A673 (cell line): ENCODE data around the gene LYZL6. TPM values are rescaled to one million over a fixed set of nuclear protein-coding genes. Genes with fewer than 3 reads are reported as not detected.

Source experiments
- BruUV-seq: library from RNA; stranded (reverse); fragments of 400-500 nt; replicated peaks from 2 replicates; lab custom pipeline; 2021; lab: Mats Ljungman, UMichigan
- CTCF ChIA-PET: fragments of 300-600 bp; sonication (Branson Sonifier 250); formaldehyde crosslinking; loops from one replicate; lab custom pipeline; 2022; ENCODE audit warnings: antibody characterized with exemption; lab: Charles Lee
- POLR2A ChIA-PET: fragments of 300-600 bp; sonication (Branson Sonifier 250); formaldehyde crosslinking; loops from one replicate; lab custom pipeline; 2022; ENCODE audit warnings: antibody characterized with exemption; ENCODE audit not compliant: low non-redundant PET; lab: Charles Lee
- DNase-seq: peaks from one replicate; pipeline ENCODE4 v3.0.0-alpha.2; 2015; ENCODE audit warnings: low spot score
- H3K27ac ChIP-seq: fragments of 200-600 bp; sonication (generic); 2 replicates; pipeline ENCODE4 v1.5.1; 2016; ENCODE audit warnings: mixed run types, low read depth, mild to moderate bottlenecking, mixed read lengths, antibody characterized with exemption, low read length; ENCODE audit not compliant: poor library complexity, severe bottlenecking
- H3K27me3 ChIP-seq: fragments of 200-600 bp; sonication (generic); replicated peaks from 2 replicates; pipeline ENCODE4 v1.6.1; 2017; ENCODE audit warnings: mixed run types, low read depth, mild to moderate bottlenecking, mixed read lengths, antibody characterized with exemption, low read length; ENCODE audit not compliant: insufficient read depth, poor library complexity
- H3K36me3 ChIP-seq: fragments of 200-600 bp; sonication (generic); 2 replicates; pipeline ENCODE4 v1.6.1; 2016; ENCODE audit warnings: mixed run types, mild to moderate bottlenecking, mixed read lengths, antibody characterized with exemption, low read length; ENCODE audit not compliant: insufficient read depth, poor library complexity, severe bottlenecking
- H3K4me1 ChIP-seq: fragments of 200-600 bp; sonication (generic); 2 replicates; pipeline ENCODE4 v1.6.1; 2017; ENCODE audit warnings: mixed run types, mild to moderate bottlenecking, mixed read lengths, antibody characterized with exemption, low read length; ENCODE audit not compliant: insufficient read depth, poor library complexity, severe bottlenecking
- H3K4me3 ChIP-seq: fragments of 200-600 bp; sonication (generic); 2 replicates; pipeline ENCODE4 v1.5.1; 2016; ENCODE audit warnings: low read depth, mixed run types, mild to moderate bottlenecking, mixed read lengths, low read length; ENCODE audit not compliant: poor library complexity, severe bottlenecking
- H3K9me3 ChIP-seq: fragments of 200-600 bp; sonication (generic); 2 replicates; pipeline ENCODE4 v1.6.1; 2016; ENCODE audit warnings: mixed run types, low read depth, mild to moderate bottlenecking, mixed read lengths, antibody characterized with exemption, low read length; ENCODE audit not compliant: poor library complexity, severe bottlenecking
- CTCF ChIP-seq: fragments of 300-800, 200-600 bp; sonication (generic); conservative IDR thresholded peaks from 2 replicates; pipeline ENCODE4 v1.5.1; 2017; ENCODE audit warnings: low read depth, mild to moderate bottlenecking, antibody characterized with exemption, low read length, moderate library complexity, mixed read lengths
- EZH2 ChIP-seq: fragments of 200-600 bp; sonication (generic); IDR thresholded peaks from 2 replicates; pipeline ENCODE4 v1.6.1; 2017; ENCODE audit warnings: borderline replicate concordance, low read depth, mild to moderate bottlenecking, mixed read lengths, antibody characterized with exemption, low read length; ENCODE audit not compliant: poor library complexity, severe bottlenecking
- intact Hi-C: fragments of 100-400 bp; cut with micrococcal nuclease; formaldehyde crosslinking; loops from one replicate; pipeline ENCODE4 v1.10.0; 2022; ENCODE audit not compliant: unreplicated experiment
- total RNA-seq: library from RNA; stranded (reverse); gene quantifications from 2 replicates; pipeline ENCODE4 v1.2.3, GENCODE V29; 2021

Gene LYZL6
- total RNA-seq, 1 experiment from 2014 or later, result not detected

DNA sequence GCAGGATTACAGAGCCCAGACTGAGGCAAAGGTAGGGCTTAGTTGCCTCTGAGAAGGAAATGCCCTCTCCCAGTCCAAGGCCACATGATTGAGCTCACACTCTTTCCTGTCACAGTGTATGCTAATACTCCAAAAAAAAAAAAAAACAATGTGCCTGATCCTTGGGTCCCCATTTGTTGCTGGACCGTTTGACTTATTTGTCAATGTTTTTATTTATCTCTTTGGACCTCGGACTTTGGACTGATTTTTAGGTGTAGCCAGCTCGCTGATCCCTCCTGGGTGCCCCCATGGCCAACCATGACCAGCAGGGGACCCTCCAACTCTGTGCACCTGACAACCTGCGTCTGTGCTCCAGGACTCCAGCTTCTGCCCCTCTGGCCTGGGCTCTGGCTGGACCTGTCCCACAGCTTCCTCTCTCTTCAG lies 38.4 kb upstream of the LYZL6 start:
- BruUV-seq, result no TSS peak
- POLR2A ChIA-PET, result no interaction called here
- no peak for DNase-seq
- no peak overlapping the region for H3K27ac ChIP-seq
- H3K36me3 ChIP-seq, result no peaks in the 10 kb centered on the region
- no peak for TF ChIP-seq EZH2
- no peak for TF ChIP-seq CTCF
- intact Hi-C loops, result no loop called here
- no peak overlapping the region for H3K4me3 ChIP-seq
- H3K27me3 ChIP-seq, result no peaks in the 10 kb centered on the region
- no peaks in the 10 kb centered on the region for H3K4me1 ChIP-seq
- no peaks in the 10 kb centered on the region for H3K9me3 ChIP-seq
- CTCF ChIA-PET, result no interaction called here

- BruUV-seq, result no TSS peak
- DNase-seq, result no peak
Measured at GRCh38 chr17:35981246-35981645, 37.7 kb upstream of the LYZL6 start, which contains the start of gene CCL16. CCL16 (minus strand) TSS chr17:35981497; CDS start chr17:35981420, 77 bp downstream.

DNA sequence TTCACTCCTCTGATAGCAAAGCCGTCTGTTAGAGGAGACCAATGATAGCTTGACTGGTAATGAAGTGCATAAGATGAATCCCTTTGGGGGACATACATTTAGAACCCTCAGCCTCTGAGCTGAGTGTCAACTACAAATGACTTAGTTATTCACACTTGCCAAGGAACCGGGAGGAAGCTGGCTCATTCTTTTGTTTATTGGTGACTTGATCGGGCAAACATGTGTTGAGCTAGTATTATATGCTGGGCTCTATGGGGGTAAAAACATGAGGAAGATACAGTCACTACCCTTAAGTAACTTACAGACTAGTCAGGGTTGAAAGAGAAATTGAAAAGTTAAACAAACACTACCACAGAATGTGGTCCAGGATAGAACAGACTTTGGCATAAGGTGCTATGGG lies 34.8 kb upstream of the LYZL6 start:
- intact Hi-C loops, result loop anchor here (10.0 kb wide), 1 partner anchor 166 kb away; no protein-coding TSS in a partner anchor
- Histone ChIP-seq H3K4me3 (no peak overlapping the region), H3K9me3 (no peaks in the 10 kb centered on the region), H3K27me3 (no peaks in the 10 kb centered on the region), H3K27ac (no peak overlapping the region), H3K4me1 (no peaks in the 10 kb centered on the region), H3K36me3 (no peaks in the 10 kb centered on the region)
- TF ChIP-seq EZH2, result no peak
- no peak for TF ChIP-seq CTCF
- CTCF ChIA-PET, result interaction anchor here (1.4 kb wide), 1 partner anchor 170 kb away, joined by 3 read pairs; no protein-coding TSS in a partner anchor
- no peak for DNase-seq
- POLR2A ChIA-PET, result no interaction called here
- BruUV-seq, result no TSS peak

More at GRCh38 chr17:35981246-35981645, 37.7 kb upstream of the LYZL6 start, which contains the start of gene CCL16:
- ChIA-PET CTCF (no interaction called here), POLR2A (no interaction called here)
- TF ChIP-seq CTCF (no peak), EZH2 (no peak)
- no peaks in the 10 kb centered on the region for H3K9me3 ChIP-seq
- H3K4me1 ChIP-seq, result no peaks in the 10 kb centered on the region
- no peaks in the 10 kb centered on the region for H3K36me3 ChIP-seq
- H3K4me3 ChIP-seq, result no peak within 1 kb of the TSS
- intact Hi-C loops, result no loop called here
- H3K27ac ChIP-seq, result no peak within 1 kb of the TSS
- H3K27me3 ChIP-seq, result no peaks in the 10 kb centered on the region
